ENCODE results near the gene NHLRC4.

NHLRC4 gene

DNA sequence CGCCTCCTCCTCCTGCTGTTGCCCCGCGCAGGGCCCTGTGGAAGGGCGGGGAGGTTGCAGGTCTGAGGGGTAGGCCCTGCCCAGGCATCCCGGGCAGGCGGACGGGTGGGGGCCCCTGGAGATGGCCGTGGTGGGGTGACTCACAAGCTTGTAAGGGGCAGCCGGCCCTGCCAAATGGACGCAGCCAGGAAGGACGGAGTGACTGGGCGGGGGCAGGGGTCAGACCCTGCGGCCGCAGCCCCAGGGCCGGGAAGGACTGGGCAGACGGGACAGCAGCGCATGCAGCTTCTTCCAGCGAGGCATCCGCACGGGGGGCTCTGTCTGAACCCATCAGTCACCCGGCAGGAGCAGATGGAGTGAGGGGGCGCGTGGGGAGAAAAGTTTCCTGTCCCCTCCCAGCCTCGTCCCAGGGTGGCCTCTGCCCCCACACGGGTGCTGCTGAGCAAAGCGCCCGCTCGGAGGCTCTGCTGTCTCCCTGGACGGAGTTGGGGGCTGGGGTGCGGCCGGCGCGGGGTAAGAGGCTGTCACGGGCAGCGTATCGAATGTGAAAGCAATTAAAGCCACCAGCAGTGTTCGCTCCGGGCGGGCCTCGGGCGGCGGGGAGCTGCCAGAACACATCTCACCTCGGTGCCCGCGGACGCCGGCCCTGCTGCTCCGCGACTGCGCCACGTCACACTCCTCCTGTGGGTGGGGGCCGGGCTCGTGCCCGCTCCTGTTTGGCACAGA lies 12.0 kb upstream of the NHLRC4 start:
- DNase-seq = no peak

DNA sequence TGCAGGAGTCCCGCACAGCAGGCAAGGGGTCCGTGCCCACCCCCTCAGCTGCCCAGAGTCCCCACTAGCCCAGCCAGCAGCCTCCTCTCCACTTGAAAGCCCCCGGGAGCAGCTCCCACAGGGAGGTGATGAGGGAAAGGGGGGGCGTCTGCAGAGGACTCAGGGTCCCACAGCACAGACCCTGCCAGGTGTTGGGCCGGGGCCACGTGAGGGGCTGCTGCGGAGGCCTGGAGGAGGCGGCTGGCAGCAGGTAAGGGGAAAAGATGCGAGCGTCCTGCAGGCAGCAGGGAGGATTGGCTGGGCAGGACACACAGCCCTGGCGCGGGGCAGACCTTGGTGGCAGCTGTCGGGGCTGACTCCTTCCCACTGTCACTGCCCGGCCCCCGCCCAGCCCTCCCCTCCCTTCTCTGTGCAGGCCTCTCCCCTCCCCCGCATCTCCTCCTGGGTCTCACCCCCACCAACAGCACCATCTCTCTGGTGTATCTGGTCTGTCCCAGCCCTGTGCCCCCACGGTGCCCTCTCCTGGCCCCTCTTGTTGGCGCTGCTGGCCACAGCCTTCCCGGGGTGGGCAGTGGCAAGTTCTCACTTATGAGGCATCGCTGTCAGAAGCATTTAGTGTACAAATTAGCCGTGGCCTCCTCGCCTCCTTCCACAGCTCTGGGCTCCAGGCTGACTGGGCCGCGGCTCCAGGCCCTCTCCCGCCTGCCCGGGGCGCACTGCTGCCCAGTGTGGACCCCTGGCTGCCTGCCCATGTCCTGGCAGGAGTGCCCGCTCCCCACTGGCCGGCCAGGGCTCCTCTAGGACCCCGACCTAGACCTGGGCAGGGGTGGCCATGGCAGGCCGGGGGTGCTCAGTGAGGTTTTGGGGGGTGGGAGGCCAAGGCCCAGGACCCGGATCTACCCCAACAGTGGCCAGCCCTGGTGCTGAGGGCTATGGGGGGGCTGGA lies 11.0 kb upstream of the NHLRC4 start:
- DNase-seq = no peak

DNA sequence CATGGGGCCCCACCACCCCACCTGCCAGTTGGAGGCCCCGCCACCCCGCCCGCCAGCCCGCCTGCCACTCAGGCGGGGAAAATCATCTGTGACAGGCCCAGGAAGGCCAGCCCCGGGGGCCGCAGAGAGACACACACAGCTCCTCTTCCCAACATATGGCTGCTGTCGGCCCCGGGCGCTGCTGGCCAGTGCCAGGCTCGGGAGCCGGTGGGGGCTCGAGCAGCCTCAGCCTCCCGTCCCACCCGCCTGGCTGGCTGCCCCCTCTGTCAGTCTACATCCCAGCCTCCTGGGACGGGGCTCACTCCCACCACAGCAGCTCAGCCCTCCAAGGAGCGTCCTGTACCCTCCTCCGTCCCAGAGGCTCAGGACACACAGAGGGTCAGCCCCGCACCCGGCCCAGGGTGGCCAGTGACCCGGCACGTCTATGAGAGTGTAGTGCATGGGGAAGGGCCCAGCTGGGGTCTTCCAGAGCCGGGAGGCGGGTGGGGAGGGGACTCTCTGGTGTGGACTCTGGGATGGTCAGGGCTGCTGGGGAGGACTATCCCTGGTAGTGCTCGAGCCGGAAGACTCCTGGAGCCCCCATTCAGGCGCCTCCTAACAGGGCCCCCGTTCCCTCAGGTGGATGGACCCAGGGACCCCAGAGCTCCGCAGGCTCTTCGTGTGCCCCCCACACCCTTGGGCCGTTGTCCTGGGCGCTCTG lies 10.2 kb upstream of the NHLRC4 start:
- DNase-seq = no peak

DNA sequence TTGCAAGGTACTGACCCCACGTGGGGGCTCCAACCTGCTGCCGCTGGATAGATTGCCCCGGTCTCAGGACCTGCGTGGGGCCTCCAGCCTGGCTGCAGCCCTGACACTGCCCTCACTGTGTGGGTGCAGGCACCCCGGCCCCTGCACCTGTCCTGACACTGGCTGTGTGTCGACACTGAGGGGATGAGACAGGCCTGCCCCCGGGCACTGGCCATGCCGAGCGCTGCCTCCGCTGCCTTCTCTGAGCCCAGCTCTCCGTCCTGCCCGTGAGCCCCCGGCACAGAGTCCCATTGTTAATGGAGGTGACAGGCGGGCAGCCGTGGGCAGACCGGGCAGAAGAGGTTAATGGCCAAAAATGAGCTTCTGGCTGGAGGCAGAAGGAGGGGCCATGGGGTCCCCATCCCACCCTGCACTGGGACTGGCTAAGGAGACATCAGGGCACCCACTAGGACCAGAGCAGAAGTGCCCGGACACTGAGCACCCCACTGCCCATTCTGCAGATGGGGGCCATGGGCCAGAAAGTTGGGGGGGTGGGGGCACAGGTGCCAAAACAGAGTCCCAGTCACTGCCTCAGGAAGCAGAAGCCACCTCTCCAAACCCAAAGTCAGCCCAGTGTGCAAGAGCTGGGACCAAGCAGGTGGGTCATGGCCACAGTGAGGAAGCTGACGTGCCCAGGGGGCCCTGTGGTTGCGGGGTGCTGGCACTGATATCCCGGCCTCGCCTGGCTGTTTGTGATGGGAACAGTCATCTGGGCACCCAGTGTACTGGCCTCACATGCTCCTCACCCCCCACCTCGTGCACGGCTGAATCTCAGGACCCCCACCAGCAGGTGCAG lies 9.1 kb upstream of the NHLRC4 start:
- DNase-seq = no peak

DNA sequence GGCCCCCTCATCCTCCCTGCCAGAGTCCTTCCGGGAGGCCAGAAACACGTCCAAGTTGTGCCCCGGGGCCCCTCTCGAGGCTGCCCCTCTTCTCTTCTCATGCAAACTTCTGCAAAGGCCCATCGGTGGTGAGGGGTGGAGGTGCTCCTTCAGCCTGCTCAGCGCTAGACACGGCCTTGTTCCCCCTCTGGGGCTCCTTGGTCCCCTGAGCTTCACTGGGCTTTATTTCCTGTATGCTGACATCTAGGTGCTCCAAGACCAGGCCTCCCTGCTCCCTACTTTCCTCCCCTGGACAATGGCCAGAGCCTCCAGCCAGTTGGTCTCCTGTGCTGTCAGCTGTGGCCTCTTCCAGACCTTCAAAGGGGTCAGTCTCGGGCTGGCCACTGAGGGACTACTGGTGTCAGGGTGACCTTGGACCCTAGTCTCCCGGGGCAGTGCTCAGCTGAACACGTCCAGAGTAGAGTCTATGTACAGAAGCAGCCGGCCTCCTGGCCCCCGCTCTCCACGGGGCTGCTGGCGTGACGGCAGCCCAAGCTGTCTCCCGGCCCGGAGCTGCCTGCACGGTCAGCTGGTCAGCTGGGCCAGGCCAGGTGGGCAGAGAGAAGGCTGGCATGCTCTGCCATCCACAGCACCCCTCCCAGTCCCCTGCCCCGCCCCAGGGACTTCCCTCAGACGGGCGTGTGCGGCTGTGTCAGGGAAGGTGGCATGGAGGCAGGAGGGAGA lies 8.3 kb upstream of the NHLRC4 start:
- DNase-seq = no peak

DNA sequence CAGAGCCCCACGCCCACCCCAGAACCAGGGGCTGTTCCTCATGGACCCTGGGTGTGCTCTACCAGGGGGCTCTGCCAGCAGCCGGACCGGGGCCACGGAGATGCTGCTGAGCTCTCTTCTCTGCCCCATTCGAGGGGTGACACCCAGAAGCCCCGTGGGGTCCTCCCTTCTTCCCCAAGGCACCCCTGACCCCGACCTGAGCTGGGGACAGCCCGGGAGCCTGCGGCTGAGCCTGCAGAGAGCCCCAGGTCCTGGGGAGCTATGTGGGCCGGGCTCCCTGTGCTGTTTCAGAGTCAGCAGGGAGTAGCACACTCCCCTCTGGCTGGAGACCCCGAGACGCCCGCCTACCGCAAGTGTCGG lies 7.8 kb upstream of the NHLRC4 start:
- DNase-seq = no peak

DNA sequence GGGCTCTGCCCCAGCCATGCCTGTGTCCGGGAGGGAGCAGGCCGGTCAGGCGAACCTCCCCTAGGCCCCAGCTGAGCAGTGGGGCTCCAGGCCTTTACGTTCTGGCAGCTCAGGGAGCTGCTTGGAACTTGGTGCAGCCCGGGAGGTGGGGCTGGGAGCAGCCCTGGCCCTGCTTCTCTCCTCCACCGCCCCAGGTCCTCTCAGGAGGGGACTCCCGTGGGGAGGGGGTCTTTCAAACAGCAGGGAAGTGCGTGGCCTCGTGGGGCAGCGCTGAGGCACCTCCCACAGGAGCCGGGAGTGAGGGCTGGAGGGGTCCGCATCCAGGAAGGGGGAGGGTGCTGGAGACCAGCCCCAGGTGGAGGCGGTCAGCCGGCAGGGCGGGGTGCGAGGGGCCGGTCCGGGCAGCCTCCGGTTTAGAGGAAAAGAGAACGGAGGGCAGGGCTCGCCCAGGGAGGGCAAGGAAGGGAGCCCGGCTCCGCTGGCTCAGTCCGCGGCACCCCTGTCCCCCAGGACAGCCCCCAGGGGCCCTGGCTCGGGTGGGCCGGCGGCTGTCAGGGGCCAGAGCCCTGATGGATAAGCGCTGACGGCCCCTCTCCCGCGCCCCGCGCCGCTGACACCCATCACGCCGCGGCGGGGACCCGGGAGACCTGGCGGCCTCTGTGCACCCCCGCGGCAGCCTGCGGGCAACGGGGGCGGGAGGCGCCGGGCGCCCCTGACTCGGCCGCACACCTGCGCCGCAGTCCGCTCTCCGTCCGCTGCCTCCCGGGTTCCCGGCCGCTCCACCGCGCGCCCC lies 7.2 kb upstream of the NHLRC4 start:
- DNase-seq = no peak

DNA sequence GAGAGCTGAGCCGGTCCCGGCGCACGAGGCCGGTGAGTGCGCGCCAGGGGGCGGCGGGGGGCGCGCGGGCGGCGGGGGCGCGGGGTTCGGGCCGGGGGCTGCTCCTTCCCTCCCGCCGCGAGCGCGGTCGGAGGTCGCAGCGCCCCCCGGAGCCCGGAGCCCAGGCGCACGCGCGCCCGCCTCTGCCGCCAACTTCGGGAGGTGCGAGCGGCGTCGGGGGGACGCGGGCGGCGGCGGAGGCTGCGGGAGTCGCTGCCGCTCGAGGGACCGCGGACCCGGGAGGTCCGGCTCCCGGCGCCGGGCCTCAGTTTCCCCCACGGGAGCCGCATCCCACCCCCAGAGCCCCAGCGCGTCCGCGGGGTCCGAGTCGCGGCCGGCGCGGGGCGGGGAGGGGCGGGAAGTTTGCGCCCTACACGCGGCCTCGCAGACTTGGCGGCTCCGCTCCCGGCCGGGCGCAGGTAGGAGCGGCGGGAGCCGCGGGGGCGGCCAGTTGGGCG lies 6.6 kb upstream of the NHLRC4 start, which contains the start of gene PRR35:
TSS of gene PRR35 (plus strand) at position 191 of the 497 bp plus-strand sequence. CDS start 2,901 bp downstream, outside the sequence.
- no peak for DNase-seq

DNA sequence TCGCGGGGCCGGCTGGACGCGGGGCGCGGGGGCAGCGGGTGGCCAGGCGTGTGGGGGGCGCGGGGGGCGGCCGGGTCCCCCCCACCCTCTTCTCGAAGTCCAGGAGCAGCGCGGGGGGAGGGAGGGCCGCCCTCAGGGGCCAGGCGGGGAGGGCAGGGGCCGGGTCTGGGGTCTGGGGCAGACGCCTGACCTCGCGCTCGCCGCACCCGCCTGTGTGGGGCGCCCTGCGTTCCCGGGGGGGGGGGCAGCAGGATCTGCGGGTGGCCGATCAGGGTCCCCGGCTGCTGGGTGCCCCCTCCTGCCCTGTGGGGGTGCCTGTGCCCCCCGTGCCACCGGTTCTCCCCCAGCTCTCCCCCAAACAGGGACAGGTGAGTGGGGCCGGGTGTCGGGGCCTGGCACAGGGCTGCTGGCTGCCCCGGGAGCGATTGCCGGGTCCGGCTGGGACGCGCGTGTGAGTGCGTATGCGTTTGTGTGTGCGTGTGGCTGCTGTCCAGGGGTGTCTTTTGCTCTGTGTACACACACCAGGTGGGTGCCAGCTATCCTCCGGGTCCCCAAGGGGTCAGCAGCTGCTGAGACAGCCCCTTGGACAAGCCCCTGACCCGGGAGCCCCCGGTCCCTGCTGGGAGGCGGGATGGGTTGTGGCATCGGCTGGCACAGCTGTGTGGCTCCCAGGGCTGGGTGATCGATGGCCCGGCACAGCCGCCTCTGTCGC lies 5.9 kb upstream of the NHLRC4 start:
- DNase-seq = no peak

DNA sequence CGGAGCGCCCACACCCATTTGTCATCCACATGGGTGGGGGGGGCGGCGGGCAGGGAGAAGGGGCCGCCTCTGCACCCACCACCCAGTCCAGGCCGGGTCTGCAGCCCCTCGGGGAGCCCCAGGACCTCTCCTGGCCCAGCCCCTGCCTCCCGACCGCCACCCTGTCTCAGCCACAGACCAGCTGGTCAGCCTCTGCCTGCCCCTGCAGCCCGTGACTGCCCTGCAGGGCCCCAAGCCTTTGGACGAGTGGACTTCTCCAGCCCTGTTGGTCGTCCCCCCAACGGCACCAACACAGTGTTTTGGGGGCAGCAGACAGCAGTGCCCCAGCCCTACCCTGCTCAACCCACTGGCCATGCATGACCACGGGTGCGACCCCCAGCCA lies 5.4 kb upstream of the NHLRC4 start:
- no peak for DNase-seq

DNA sequence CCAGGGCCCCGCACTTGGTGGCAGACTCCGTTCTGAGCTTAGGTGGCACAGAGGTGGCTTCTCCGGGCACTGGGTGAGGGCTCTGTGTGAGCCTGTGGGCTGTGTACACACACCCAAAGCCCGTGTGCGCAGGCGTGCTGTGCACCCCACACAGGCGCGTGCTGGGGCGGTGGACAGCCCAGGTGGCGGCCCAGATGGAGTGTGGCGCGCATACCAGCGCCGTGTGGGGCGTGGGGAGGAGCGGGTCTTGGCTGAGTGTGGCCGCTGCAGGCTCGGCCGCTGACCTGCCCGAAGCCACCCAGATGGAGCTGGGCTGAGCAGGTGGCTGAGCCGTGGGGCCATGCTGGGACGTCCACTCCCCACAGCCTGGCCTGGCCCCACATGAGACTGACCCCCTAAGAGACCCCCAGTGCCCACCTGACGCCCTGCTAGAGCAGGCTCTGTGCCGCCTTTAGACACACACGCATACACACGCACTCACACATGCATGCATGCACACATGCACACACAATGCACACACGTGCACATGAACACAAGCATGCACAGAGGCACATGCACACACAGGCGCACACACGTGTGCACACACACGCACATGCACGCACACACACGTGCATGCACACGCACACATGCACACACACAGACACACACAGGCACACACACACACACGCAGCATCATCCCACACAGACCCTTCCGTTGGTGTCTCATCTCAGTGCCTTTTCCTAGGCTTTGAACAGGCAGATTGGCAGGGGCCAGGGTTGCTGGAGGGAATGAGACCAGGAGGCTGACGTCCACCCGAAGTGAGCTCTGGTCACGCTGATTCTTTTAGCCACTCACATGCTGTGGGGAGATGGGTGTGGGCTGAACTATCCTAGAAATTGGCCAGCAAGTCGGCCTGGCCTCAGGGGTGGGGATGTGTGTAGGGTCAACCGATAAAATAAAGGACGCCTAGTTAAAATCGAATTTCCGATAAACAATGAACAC lies 4.6 kb upstream of the NHLRC4 start:
- no peak for DNase-seq

DNA sequence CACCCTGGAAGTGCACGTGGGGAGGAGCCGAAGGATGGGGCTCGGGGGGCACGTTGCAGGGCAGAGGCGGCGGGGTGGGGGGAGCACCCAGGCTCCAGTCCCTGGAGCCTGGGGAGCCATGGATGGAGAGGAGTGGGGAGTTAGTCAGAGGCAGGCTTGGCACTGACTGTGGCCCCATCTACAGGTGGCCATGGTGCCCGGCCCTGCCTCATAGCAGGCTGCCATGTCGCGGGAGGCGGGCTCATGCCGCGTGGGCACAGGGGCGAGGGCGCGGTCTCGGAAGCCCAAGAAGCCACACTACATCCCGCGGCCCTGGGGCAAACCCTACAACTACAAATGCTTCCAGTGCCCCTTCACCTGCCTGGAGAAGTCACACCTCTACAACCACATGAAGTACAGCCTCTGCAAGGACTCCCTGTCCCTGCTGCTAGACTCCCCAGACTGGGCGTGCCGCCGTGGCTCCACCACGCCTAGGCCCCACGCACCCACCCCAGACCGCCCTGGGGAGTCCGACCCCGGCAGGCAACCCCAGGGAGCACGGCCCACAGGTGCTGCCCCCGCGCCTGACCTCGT lies 3.6 kb upstream of the NHLRC4 start:
- DNase-seq = no peak

DNA sequence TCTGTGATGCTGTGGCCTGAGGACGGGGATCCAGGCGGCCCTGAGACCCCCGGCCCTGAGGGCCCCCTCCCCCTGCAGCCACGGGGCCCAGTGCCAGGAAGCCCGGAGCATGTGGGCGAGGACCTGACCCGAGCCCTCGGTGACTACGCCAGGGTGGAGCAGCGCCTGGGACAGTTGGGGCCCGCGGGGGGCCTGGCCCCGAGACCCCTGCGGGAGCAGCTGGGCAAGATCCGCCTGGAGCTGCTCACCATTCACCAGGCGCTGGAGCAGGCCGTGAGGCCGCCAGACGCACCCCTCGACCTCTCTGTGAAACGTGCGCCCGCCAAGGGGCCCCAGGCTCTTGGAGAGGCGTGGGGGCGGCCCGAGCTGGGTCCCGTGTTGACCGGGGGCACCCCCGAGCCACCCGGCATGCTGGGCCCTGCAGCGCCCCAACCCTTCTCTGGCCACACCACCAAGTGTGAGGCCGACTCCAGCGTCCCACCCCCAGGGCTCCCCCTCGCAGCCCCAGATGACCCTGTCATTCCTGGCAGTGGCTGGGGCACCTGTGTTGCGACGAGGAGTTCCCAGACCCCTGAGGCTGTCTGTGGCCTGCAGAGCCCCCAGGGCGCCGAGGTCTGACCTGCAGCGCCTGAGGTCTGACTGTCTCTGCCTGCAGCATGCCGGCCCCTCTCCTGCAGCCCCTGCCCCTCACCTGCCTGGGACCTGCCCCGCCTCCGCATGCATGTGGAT lies 2.0 kb upstream of the NHLRC4 start:
- DNase-seq = no peak

DNA sequence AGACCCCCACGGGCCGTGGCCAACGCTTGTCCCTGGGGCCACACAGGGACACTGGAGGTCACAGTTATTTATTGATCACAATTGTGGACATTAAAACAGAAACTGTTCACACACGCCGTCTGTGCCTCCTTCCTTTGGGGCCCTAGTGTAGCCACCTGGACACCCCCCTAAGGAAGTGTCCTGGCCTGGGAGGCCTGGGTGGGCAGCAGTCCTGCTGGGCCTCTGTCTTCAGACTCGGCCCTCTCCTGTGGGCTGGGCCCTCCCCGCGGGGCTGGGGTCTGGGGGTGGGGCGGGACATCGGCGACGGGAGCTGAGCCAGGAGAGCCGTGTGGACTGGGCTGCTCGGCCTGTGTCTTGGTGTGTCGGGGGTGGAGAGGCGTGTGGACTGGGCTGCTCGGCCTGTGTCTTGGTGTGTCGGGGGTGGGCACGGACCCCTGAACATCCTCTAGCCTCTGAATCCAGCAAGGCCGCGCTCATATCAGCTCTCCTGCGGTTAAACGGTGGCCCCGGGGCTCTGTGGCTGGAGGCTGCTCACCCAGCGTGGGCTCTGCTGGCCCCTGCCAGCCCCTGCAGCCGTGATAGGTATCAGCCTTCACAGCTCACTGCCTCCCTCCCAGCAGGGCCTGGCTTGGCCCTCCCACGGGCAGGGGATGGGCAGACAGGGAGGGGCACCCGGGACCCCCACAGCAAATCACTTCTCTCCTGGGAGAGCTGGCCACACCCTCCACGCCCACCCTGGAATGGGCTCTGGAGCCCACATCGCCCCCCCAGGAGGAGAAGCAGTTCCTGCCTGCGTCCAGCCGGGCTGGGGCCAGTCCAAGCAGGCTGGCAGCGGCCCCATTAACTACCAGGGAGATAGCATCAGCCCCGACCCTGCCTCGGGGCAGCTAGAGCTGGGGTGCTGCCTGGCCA lies 1.1 kb upstream of the NHLRC4 start:
- DNase-seq = no peak

DNA sequence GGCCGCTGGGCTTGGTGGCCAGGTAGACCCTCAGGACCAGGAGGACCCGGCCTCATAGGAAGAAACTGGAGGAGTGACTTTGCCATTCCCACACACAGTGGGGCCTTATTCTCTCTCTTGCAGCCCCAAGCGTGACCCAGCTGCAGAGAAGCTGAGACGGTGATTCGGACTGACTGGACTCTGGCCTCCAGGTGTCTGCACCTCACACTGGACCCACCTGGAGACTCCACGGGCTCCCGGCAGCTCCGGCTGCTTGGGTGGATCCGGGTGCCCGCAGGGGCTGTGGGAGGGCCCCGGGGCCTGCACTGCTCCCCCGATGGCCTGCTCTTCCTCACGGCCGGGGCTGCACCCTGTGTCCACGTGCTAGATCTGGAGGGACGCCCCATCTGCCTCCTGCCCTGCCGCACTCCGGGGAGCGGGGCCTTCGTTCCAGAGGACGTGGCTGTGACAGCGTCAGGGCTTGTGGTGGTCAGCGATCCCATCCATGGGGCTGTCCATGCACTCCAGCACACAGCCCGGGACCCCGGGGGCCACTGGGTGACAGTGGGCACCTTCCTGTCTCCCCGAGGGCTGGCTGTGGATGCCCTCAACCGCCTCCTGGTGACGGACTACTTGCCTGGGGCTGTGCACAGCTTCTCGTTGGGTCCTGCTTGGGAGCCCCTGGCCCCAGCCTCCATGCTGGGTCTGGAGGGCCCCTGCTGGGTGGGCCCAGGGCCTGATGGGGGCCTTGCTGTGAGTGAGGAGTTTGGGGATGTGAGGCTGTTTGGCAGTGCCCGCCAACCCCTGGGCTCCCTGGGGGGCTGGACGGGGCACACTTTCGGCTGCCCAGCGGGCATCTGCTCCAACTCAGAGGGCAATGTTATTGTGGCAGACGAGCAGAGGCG lies 810 bp downstream of the NHLRC4 start:
- DNase-seq = no peak
